Measurements from ENCODE around the gene IRGQ.

DNA sequence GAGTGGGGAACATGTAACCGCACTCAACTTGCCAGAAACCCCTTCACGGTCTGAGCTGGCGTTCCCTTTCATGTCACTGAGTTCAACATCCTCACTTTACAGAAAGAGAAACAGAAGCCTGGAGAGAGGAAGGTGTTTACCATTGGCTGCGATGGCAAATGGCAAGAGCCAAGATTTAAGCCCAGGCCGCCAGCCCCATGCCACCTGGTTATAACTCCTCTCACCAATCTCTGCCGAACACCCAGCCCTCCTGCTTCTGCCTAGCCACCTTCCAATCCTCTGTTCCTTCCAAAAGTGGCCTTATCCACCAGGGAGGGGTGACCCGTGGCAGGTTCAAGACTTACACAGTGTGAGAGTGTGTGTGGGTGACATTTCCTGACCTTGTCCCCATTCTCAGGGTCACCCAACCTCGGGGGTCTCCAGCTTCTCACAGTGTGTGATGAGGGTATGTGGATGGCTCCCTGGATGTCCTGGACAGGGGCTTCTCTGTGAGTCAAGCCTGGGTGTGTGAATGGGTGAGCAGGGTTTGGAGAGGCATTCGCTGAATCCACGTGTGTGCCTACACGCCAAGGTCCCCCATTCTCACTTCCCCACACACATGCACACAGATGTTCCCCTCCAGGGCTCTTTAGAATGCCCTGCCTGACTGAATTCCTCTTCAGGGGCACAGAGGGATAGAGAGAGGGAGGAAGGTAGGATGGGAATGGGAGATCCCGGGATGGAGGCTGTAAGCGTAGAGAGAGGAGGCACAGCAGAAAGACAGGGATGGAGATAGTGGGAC lies 42.5 kb upstream of the IRGQ start:
- TF ChIP-seq, protein P1, sequence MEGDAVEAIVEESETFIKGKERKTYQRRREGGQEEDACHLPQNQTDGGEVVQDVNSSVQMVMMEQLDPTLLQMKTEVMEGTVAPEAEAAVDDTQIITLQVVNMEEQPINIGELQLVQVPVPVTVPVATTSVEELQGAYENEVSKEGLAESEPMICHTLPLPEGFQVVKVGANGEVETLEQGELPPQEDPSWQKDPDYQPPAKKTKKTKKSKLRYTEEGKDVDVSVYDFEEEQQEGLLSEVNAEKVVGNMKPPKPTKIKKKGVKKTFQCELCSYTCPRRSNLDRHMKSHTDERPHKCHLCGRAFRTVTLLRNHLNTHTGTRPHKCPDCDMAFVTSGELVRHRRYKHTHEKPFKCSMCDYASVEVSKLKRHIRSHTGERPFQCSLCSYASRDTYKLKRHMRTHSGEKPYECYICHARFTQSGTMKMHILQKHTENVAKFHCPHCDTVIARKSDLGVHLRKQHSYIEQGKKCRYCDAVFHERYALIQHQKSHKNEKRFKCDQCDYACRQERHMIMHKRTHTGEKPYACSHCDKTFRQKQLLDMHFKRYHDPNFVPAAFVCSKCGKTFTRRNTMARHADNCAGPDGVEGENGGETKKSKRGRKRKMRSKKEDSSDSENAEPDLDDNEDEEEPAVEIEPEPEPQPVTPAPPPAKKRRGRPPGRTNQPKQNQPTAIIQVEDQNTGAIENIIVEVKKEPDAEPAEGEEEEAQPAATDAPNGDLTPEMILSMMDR (IDR thresholded peaks at IDR 0.05): no peak
- TF ChIP-seq, protein P2, sequence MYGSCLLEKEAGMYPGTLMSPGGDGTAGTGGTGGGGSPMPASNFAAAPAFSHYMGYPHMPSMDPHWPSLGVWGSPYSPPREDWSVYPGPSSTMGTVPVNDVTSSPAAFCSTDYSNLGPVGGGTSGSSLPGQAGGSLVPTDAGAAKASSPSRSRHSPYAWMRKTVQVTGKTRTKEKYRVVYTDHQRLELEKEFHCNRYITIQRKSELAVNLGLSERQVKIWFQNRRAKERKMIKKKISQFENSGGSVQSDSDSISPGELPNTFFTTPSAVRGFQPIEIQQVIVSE (CRISPR knock-in tag; IDR thresholded peaks at IDR 0.05; ENCODE audit: borderline replicate concordance): no peak
- TF ChIP-seq, protein P3, sequence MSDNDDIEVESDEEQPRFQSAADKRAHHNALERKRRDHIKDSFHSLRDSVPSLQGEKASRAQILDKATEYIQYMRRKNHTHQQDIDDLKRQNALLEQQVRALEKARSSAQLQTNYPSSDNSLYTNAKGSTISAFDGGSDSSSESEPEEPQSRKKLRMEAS (CRISPR knock-in tag; IDR thresholded peaks at IDR 0.05): no peak
- TF ChIP-seq, protein P4, sequence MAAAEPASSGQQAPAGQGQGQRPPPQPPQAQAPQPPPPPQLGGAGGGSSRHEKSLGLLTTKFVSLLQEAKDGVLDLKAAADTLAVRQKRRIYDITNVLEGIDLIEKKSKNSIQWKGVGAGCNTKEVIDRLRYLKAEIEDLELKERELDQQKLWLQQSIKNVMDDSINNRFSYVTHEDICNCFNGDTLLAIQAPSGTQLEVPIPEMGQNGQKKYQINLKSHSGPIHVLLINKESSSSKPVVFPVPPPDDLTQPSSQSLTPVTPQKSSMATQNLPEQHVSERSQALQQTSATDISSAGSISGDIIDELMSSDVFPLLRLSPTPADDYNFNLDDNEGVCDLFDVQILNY (CRISPR knock-in tag; IDR thresholded peaks at IDR 0.05): no peak
- TF ChIP-seq RELA (CRISPR knock-in tag; IDR thresholded peaks at IDR 0.05; ENCODE audit: borderline replicate concordance): no peak
- TF ChIP-seq, protein P5, sequence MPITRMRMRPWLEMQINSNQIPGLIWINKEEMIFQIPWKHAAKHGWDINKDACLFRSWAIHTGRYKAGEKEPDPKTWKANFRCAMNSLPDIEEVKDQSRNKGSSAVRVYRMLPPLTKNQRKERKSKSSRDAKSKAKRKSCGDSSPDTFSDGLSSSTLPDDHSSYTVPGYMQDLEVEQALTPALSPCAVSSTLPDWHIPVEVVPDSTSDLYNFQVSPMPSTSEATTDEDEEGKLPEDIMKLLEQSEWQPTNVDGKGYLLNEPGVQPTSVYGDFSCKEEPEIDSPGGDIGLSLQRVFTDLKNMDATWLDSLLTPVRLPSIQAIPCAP (CRISPR knock-in tag; IDR thresholded peaks at IDR 0.05): no peak

Data from WTC11 (cell line).